Measurements from ENCODE around the gene JPT2.

The JPT2 gene

DNA sequence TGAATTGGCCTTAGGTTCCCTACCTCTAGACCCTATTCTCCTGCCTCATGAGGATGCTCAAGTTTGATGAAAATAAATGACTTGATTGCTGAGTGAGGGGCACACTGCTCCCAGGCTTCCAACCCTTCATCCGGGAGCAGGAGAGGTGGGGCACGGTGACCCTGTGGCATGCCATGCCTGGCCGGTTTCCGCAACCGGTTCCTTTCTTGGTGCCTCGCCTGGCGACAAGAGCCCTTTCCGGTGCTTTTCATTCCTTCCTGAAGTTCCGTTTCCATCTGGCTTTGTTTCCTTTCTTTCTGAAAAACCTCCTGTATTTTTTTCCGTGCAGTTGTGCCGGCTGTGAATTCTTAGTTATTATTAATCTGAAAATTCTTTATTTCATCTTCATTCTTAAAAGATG, 38.2 kb upstream of the JPT2 start:
- Histone ChIP-seq H3K27ac (no peak overlapping the region), H3K36me3 (replicated peaks) (peaks cover 67% of the 10 kb centered on the region), H3K27me3 (replicated peaks) (no peaks in the 10 kb centered on the region), H3K4me3 (ENCODE audit: low read depth, low read length) (no peak overlapping the region)
- no peak for DNase-seq
- in situ Hi-C loops (cut with HindIII; ENCODE audit: low pct_ligation_motif_present, low sequenced_read_pairs), result no loop called here
- TF ChIP-seq, protein P1, sequence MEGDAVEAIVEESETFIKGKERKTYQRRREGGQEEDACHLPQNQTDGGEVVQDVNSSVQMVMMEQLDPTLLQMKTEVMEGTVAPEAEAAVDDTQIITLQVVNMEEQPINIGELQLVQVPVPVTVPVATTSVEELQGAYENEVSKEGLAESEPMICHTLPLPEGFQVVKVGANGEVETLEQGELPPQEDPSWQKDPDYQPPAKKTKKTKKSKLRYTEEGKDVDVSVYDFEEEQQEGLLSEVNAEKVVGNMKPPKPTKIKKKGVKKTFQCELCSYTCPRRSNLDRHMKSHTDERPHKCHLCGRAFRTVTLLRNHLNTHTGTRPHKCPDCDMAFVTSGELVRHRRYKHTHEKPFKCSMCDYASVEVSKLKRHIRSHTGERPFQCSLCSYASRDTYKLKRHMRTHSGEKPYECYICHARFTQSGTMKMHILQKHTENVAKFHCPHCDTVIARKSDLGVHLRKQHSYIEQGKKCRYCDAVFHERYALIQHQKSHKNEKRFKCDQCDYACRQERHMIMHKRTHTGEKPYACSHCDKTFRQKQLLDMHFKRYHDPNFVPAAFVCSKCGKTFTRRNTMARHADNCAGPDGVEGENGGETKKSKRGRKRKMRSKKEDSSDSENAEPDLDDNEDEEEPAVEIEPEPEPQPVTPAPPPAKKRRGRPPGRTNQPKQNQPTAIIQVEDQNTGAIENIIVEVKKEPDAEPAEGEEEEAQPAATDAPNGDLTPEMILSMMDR (IDR thresholded peaks at IDR 0.05; ENCODE audit: low read depth, low read length, missing control alignments), result no peak

DNA sequence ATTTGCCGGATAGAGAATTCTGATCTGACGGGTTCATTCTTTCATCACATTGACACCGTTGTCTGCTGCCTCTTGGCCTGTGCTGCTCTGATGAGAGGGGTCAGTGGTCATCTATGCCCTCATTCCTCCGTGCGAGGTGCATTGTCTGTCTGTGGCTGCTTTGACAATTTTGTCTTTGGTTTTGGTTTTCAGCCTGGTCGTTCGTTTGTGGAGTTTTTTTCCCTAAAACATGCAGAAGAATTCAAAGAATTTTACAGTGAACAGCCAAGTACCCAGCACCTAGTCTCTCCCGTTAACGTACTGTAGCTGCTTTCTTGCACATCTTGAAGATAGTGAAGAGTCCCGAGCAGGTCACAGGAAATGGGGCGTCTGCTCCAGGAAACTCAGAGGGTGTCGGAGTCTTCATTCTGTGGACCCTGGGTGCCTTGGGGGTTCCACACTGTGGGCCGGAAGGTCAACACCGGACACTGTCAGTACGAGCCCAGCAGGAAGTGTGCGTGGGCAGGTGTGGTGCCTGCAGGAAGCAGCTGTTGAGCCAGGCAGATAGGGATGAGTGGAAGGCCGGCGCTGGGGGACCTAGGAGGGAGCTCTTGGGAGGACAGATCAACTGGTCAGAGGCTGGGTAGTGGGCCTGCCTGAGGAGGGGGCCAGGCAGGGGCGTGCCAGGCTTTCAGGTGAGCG, 37.7 kb upstream of the JPT2 start:
- Histone ChIP-seq H3K27ac (no peak overlapping the region), H3K36me3 (replicated peaks) (peaks cover 67% of the 10 kb centered on the region), H3K4me3 (ENCODE audit: low read depth, low read length) (no peak overlapping the region), H3K27me3 (replicated peaks) (no peaks in the 10 kb centered on the region)
- TF ChIP-seq, protein P1 (IDR thresholded peaks at IDR 0.05; ENCODE audit: low read depth, low read length, missing control alignments), result no peak
- in situ Hi-C loops (cut with HindIII; ENCODE audit: low pct_ligation_motif_present, low sequenced_read_pairs), result no loop called here
- no peak for DNase-seq

DNA sequence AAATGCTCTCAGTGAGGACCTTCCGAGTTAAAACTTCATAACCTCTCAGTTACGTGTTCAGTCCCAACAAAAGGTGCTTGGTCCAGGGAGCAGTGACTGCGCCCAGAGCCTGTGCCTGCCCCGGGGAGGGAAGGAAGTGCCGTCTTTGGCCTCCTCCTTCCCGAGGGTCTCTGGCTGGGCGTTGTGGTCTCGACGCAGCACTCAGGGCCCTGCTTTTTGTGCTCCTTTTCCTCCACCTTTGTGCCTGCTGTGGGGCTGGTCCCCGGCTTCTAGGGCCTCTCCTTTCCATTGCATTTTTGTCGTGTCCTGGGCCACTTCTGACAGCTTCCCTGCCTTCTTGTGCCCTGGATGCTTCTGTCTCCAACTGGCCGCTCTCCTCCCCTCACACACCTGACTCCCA, 36.8 kb upstream of the JPT2 start:
- TF ChIP-seq, protein P1 (IDR thresholded peaks at IDR 0.05; ENCODE audit: low read depth, low read length, missing control alignments), result no peak
- no peaks in the 10 kb centered on the region for H3K27me3 ChIP-seq (replicated peaks)
- no peak overlapping the region for H3K27ac ChIP-seq
- in situ Hi-C loops (cut with HindIII; ENCODE audit: low pct_ligation_motif_present, low sequenced_read_pairs), result no loop called here
- peaks cover 67% of the 10 kb centered on the region for H3K36me3 ChIP-seq (replicated peaks)
- no peak overlapping the region for H3K4me3 ChIP-seq (ENCODE audit: low read depth, low read length)
- DNase-seq, result no peak

DNA sequence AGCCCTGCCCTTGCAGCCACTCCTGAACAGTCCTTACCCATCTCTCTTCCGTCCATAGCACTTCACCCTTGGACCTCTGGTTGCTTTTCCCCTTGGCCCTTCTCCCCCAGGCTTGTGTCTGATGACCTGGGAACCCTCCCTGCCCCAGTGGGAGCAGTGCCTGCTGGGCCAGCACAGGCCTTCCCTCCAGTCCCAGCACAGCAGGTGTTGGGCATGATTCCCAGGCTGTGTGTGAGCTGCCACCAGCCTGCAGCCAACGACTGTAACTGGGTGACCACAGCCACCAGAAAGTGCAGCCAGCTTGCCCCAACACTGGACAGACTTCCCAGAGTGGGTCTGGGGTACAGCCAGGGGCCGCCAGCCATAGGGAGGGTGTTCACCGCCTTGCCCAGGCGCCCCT, 35.9 kb upstream of the JPT2 start:
- Histone ChIP-seq H3K36me3 (replicated peaks) (peaks cover 67% of the 10 kb centered on the region), H3K27me3 (replicated peaks) (no peaks in the 10 kb centered on the region), H3K27ac (no peak overlapping the region), H3K4me3 (ENCODE audit: low read depth, low read length) (no peak overlapping the region)
- in situ Hi-C loops (cut with HindIII; ENCODE audit: low pct_ligation_motif_present, low sequenced_read_pairs), result no loop called here
- DNase-seq, result no peak
- TF ChIP-seq, protein P1 (IDR thresholded peaks at IDR 0.05; ENCODE audit: low read depth, low read length, missing control alignments), result no peak

DNA sequence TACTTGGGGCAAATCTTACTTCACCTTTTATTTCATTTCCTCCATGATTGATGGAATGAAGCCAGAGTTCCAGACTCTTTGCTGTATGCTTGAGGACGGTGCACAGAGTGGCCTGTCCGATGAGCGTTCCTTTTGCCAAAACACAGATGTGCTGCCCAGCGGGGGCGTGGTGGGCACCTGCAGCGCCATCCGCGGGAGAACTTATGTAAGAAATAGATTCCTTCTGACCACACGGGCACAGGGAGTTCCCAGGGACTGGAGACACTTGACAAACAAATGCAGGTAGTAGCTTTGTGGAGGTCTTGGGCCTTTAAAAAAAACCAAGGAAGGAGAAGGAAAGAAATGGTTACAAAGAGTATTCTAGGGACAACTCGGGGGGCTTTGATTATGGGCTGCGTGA, 35.3 kb upstream of the JPT2 start:
- TF ChIP-seq, protein P1 (IDR thresholded peaks at IDR 0.05; ENCODE audit: low read depth, low read length, missing control alignments), result no peak
- Histone ChIP-seq H3K36me3 (replicated peaks) (peaks cover 66% of the 10 kb centered on the region), H3K27ac (no peak overlapping the region), H3K4me3 (ENCODE audit: low read depth, low read length) (no peak overlapping the region), H3K27me3 (replicated peaks) (no peaks in the 10 kb centered on the region)
- in situ Hi-C loops (cut with HindIII; ENCODE audit: low pct_ligation_motif_present, low sequenced_read_pairs), result no loop called here
- DNase-seq, result no peak

DNA sequence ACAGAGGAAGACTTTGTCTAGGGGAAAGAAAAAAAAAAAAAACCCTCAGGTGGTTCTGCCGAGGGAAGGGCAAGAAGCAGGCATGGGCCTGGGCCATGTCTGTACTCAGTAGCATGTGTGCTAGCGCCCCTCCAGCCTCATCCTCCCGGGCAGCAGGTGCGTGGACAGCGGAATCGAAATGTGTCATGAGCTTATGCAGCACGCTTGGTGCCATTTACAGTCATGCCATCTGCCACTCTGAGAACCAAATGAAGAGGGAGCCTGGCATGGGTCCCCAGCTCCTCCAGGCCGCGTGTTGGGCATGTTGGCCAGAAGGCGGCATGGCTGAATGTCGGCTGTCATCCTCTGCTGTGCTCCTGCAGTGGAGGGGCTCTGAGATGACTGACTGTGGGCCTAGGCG, 34.6 kb upstream of the JPT2 start:
- DNase-seq, result no peak
- TF ChIP-seq, protein P1 (IDR thresholded peaks at IDR 0.05; ENCODE audit: low read depth, low read length, missing control alignments), result no peak
- Histone ChIP-seq H3K27ac (no peak overlapping the region), H3K4me3 (ENCODE audit: low read depth, low read length) (no peak overlapping the region), H3K27me3 (replicated peaks) (no peaks in the 10 kb centered on the region), H3K36me3 (replicated peaks) (peaks cover 58% of the 10 kb centered on the region)
- in situ Hi-C loops (cut with HindIII; ENCODE audit: low pct_ligation_motif_present, low sequenced_read_pairs), result no loop called here
